GM23338 (cell line): Measurements from ENCODE around the gene TRAPPC14. TPM values are rescaled to one million over a fixed set of nuclear protein-coding genes. Genes with fewer than 3 reads are reported as not detected.

Experiments
- ATAC-seq: fragments of 200-7000 bp; cut with Tn5 transposase; 3 replicates; pipeline ENCODE4 v1.9.1; 2020
- DNase-seq: peaks from one replicate; pipeline ENCODE4 v3.0.0-alpha.2; 2015; ENCODE audit warnings: low spot score
- H2AFZ ChIP-seq: fragments of 200-600 bp; sonication (generic); 2 replicates; pipeline ENCODE4 v1.8.0; 2016; ENCODE audit warnings: antibody characterized with exemption, mild to moderate bottlenecking, moderate library complexity
- H3F3A ChIP-seq: fragments of 200-600 bp; sonication (generic); replicated peaks from 2 replicates; pipeline ENCODE4 v1.8.0; 2017; ENCODE audit warnings: antibody characterized with exemption, mixed run types, low read depth
- H3K27ac ChIP-seq: fragments of 200-600 bp; sonication (generic); 2 replicates; pipeline ENCODE4 v1.6.1; 2016; ENCODE audit warnings: low read depth
- H3K27me3 ChIP-seq: fragments of 200-600 bp; sonication (generic); 2 replicates; pipeline ENCODE4 v1.8.0; 2016; ENCODE audit warnings: mild to moderate bottlenecking, mixed run types, moderate library complexity; ENCODE audit not compliant: insufficient read depth
- H3K36me3 ChIP-seq: fragments of 200-600 bp; sonication (generic); 2 replicates; pipeline ENCODE4 v1.8.0; 2016; ENCODE audit warnings: mild to moderate bottlenecking; ENCODE audit not compliant: insufficient read depth
- H3K4me1 ChIP-seq: fragments of 200-600 bp; sonication (generic); 2 replicates; pipeline ENCODE4 v1.8.0; 2016; ENCODE audit warnings: mild to moderate bottlenecking, moderate library complexity; ENCODE audit not compliant: insufficient read depth
- H3K4me2 ChIP-seq: fragments of 200-600 bp; sonication (generic); 2 replicates; pipeline ENCODE4 v1.7.1; 2017; ENCODE audit warnings: mixed run types
- H3K4me3 ChIP-seq: fragments of 200-600 bp; sonication (generic); 2 replicates; pipeline ENCODE4 v1.6.1; 2016; ENCODE audit warnings: mixed run types
- H3K79me2 ChIP-seq: fragments of 200-600 bp; sonication (generic); replicated peaks from 2 replicates; pipeline ENCODE4 v1.8.0; 2017; ENCODE audit warnings: mild to moderate bottlenecking; ENCODE audit not compliant: insufficient read depth
- H3K9me2 ChIP-seq: fragments of 200-600 bp; sonication (generic); 2 replicates; pipeline ENCODE4 v1.8.0; 2017; ENCODE audit not compliant: insufficient read depth
- H4K20me1 ChIP-seq: fragments of 200-600 bp; sonication (generic); replicated peaks from 2 replicates; pipeline ENCODE4 v1.8.0; 2017; ENCODE audit warnings: mild to moderate bottlenecking; ENCODE audit not compliant: insufficient read depth
- H3K27ac Mint-ChIP-seq: 2 replicates; pipeline ENCODE4 v1.8.0; 2020; ENCODE audit warnings: inconsistent platforms, mild to moderate bottlenecking, moderate library complexity, mixed read lengths
- H3K27me3 Mint-ChIP-seq: 3 replicates; pipeline ENCODE4 v1.8.0; 2022; ENCODE audit warnings: low read depth, mild to moderate bottlenecking, moderate library complexity, mixed read lengths, inconsistent platforms; ENCODE audit not compliant: insufficient read depth, poor library complexity
- H3K36me3 Mint-ChIP-seq: 3 replicates; pipeline ENCODE4 v1.8.0; 2021; ENCODE audit warnings: low read depth, mild to moderate bottlenecking, inconsistent platforms, moderate library complexity, mixed read lengths
- H3K4me1 Mint-ChIP-seq: 3 replicates; pipeline ENCODE4 v1.8.0; 2020; ENCODE audit warnings: mild to moderate bottlenecking, inconsistent platforms, mixed read lengths
- H3K4me3 Mint-ChIP-seq: 3 replicates; pipeline ENCODE4 v1.8.0; 2021; ENCODE audit warnings: moderate library complexity, mild to moderate bottlenecking, inconsistent platforms, mixed read lengths
- H3K9me3 Mint-ChIP-seq: 3 replicates; pipeline ENCODE4 v1.8.0; 2020; ENCODE audit warnings: moderate library complexity, mild to moderate bottlenecking, inconsistent platforms, mixed read lengths
- CREB1 ChIP-seq: fragments of 250-450 bp; sonication (Bioruptor Pico); IDR thresholded peaks from 2 replicates; pipeline ENCODE4 v1.5.0; 2020; ENCODE audit warnings: low read depth, mild to moderate bottlenecking, moderate library complexity
- CTCF ChIP-seq, 2 experiments: fragments of 200-600 bp in 1 of 2; sonication (generic) in 1 of 2; conservative IDR thresholded peaks; 2 replicates each; pipeline versions ENCODE4 v1.5.1 to v1.6.1; 2016 to 2017; ENCODE audit warnings: antibody characterized with exemption in 2 of 2, low read depth in 2 of 2, mild to moderate bottlenecking in 2 of 2, moderate library complexity in 1 of 2
- ETS1 ChIP-seq: IDR thresholded peaks from 2 replicates; pipeline ENCODE4 v1.6.1; 2016; ENCODE audit warnings: antibody characterized with exemption
- EZH2 ChIP-seq: fragments of 200-600 bp; sonication (generic); IDR thresholded peaks from one replicate; pipeline ENCODE4 v1.8.0; 2017; ENCODE audit warnings: antibody characterized with exemption, mild to moderate bottlenecking, low read depth; ENCODE audit not compliant: unreplicated experiment
- EZH2phosphoT487 ChIP-seq: fragments of 200-600 bp; sonication (generic); IDR thresholded peaks from one replicate; pipeline ENCODE4 v1.8.1; 2018; ENCODE audit warnings: antibody characterized with exemption; ENCODE audit not compliant: unreplicated experiment
- JUNB ChIP-seq: IDR thresholded peaks from one replicate; pipeline ENCODE4 v1.6.1; 2016; ENCODE audit warnings: antibody characterized with exemption; ENCODE audit not compliant: unreplicated experiment
- NANOG ChIP-seq: IDR thresholded peaks from 2 replicates; pipeline ENCODE4 v1.6.1; 2016; ENCODE audit warnings: antibody characterized with exemption, borderline replicate concordance
- POLR2AphosphoS5 ChIP-seq: IDR thresholded peaks from 2 replicates; pipeline ENCODE4 v1.6.1; 2016; ENCODE audit warnings: antibody characterized with exemption, low read depth
- REST ChIP-seq: IDR thresholded peaks from one replicate; pipeline ENCODE4 v1.6.1; 2018; ENCODE audit warnings: antibody characterized with exemption; ENCODE audit not compliant: unreplicated experiment
- STAT1 ChIP-seq: IDR thresholded peaks from one replicate; pipeline ENCODE4 v1.6.1; 2016; ENCODE audit warnings: antibody characterized with exemption; ENCODE audit not compliant: unreplicated experiment
- ZNF114 ChIP-seq: fragments of 250-450 bp; sonication (Bioruptor Pico); IDR thresholded peaks from 2 replicates; pipeline ENCODE4 v1.5.0; 2020; ENCODE audit warnings: mild to moderate bottlenecking, moderate library complexity
- ZNF331 ChIP-seq: fragments of 250-450 bp; sonication (Bioruptor Pico); IDR thresholded peaks from 2 replicates; pipeline ENCODE4 v1.5.0; 2020; ENCODE audit warnings: low read depth, mild to moderate bottlenecking, moderate library complexity
- ZNF462 ChIP-seq: fragments of 250-450 bp; sonication (Bioruptor Pico); IDR thresholded peaks from 2 replicates; pipeline ENCODE4 v1.5.0; 2020; ENCODE audit warnings: mild to moderate bottlenecking, moderate library complexity
- polyA plus RNA-seq: library from polyadenylated mRNA; unstranded; fragments of >200 nt; fragmentation: Nextera tagmentation; extraction: Ambion mirVana; gene quantifications from 2 replicates; pipeline ENCODE4 v1.2.1, GENCODE V29; 2016
- total RNA-seq: library from RNA; depleted of rRNA; stranded (reverse); fragments of >200 nt; shearing (Covaris generic); gene quantifications from 2 replicates; pipeline ENCODE4 v1.2.3, GENCODE V29; 2014

Gene TRAPPC14
- total and polyA plus RNA-seq, 2 experiments from 2014 or later = 9.3 to 15.7 TPM

DNA sequence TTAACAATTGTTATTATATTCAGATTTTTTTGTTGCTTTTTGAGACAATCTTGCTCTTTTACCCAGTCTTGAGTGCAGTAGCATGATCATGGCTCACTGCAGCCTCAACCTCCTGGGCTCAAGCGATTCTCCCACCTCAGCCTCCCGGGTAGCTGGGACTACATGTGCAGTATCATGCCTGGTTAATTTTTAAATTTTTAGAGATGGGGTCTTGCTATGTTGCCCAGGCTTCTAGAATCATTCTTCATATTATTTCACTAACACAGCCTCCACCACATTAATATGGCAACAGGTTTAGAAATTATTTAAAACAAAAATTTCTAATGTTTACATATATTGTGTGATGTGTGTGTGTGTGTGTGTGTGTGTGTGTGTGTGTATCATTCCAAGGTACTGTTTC is 11.2 kb downstream of the TRAPPC14 start:
- H3K9me3 Mint-ChIP-seq = peaks cover 4% of the 10 kb centered on the region; the same call in 1 of the 3 replicates
- H3K4me1 Mint-ChIP-seq = peaks cover 21% of the 10 kb centered on the region
- H3K27me3 ChIP-seq = no peaks in the 10 kb centered on the region
- no peak overlapping the region for H3K4me3 ChIP-seq
- H3K79me2 ChIP-seq = peaks cover 29% of the 10 kb centered on the region
- H3K36me3 Mint-ChIP-seq = peaks cover 16% of the 10 kb centered on the region
- no peaks in the 10 kb centered on the region for H3K36me3 ChIP-seq
- H2AFZ ChIP-seq = no peak overlapping the region
- DNase-seq = no peak
- H3F3A ChIP-seq = peaks cover 9% of the 10 kb centered on the region
- peaks cover 3% of the 10 kb centered on the region for H4K20me1 ChIP-seq
- peaks cover 15% of the 10 kb centered on the region for H3K4me1 ChIP-seq
- no peak overlapping the region for H3K27ac Mint-ChIP-seq
- no peak for TF ChIP-seq CTCF (conservative IDR thresholded peaks at IDR 0.05; ENCODE audit: low read depth in 2 of 2)
- TF ChIP-seq NANOG = no peak
- no peak for TF ChIP-seq EZH2phosphoT487
- TF ChIP-seq ZNF114 (CRISPR knock-in tag) = no peak
- no peak for TF ChIP-seq ZNF331 (CRISPR knock-in tag)
- no peak for TF ChIP-seq POLR2AphosphoS5
- no peak for TF ChIP-seq ZNF462
- TF ChIP-seq EZH2 = no peak
- no peak for TF ChIP-seq CREB1 (CRISPR knock-in tag)
- TF ChIP-seq ETS1 = no peak
- no peak for TF ChIP-seq REST
- TF ChIP-seq STAT1 = no peak
- TF ChIP-seq JUNB = no peak
- H3K9me2 ChIP-seq = no peaks in the 10 kb centered on the region
- H3K27ac ChIP-seq = no peak overlapping the region
- H3K27me3 Mint-ChIP-seq = peaks cover 10% of the 10 kb centered on the region
- no peak overlapping the region for H3K4me2 ChIP-seq
- no peak for ATAC-seq
- no peak overlapping the region for H3K4me3 Mint-ChIP-seq
